HepG2 (cell line): ENCODE data around the gene GRIN2C. TPM values are rescaled to one million over a fixed set of nuclear protein-coding genes. Genes with fewer than 3 reads are reported as not detected.

Experiments used
- FOXK2 ChIP-seq: fragments of 450-650 bp; IDR thresholded peaks from 2 replicates; pipeline ENCODE4 v1.6.1; 2016
- MYNN ChIP-seq: sonication (generic); formaldehyde crosslinking; IDR thresholded peaks from 2 replicates; pipeline ENCODE4 v1.4.0; 2020; ENCODE audit warnings: mild to moderate bottlenecking, low read depth, missing genetic modification reagents
- PAWR ChIP-seq: sonication (generic); formaldehyde crosslinking; IDR thresholded peaks from 2 replicates; pipeline ENCODE4 v1.4.0; 2020; ENCODE audit warnings: missing genetic modification reagents, mild to moderate bottlenecking, borderline replicate concordance
- POLR2AphosphoS2 ChIP-seq: IDR thresholded peaks from 2 replicates; pipeline ENCODE4 v1.6.1; 2011; ENCODE audit warnings: low read depth, low read length, improper control_type of control experiment
- TBX3 ChIP-seq: fragments of 450-650 bp; IDR thresholded peaks from 2 replicates; pipeline ENCODE4 v1.6.1; 2017; ENCODE audit warnings: antibody characterized with exemption, mild to moderate bottlenecking, inconsistent platforms, borderline replicate concordance
- U2AF2 ChIP-seq: fragments of 200-400 bp; formaldehyde crosslinking; IDR thresholded peaks from 2 replicates; pipeline ENCODE4 v1.6.1; 2017; ENCODE audit warnings: low read depth, mild to moderate bottlenecking, low read length
- YEATS4 ChIP-seq: sonication (generic); formaldehyde crosslinking; IDR thresholded peaks from 2 replicates; pipeline ENCODE4 v1.4.0; 2020; ENCODE audit warnings: missing genetic modification reagents, borderline replicate concordance
- ZBTB26 ChIP-seq: IDR thresholded peaks from 2 replicates; pipeline ENCODE4 v1.6.1; 2016; ENCODE audit warnings: missing compliant biosample characterization, missing genetic modification reagents, borderline replicate concordance
- ZFP1 ChIP-seq: IDR thresholded peaks from 2 replicates; pipeline ENCODE4 v1.6.1; 2016
- ZHX1 ChIP-seq: sonication (generic); formaldehyde crosslinking; IDR thresholded peaks from 2 replicates; pipeline ENCODE4 v1.8.1; 2022; ENCODE audit warnings: low read depth, mild to moderate bottlenecking, missing genetic modification reagents
- ZNF12 ChIP-seq: sonication (generic); formaldehyde crosslinking; IDR thresholded peaks from 2 replicates; pipeline ENCODE4 v1.5.0; 2020; ENCODE audit warnings: missing genetic modification reagents
- ZNF160 ChIP-seq: sonication (generic); formaldehyde crosslinking; IDR thresholded peaks from 2 replicates; pipeline ENCODE4 v1.8.0; 2022; ENCODE audit warnings: mild to moderate bottlenecking, inconsistent platforms, missing genetic modification reagents
- ZNF646 ChIP-seq: sonication (generic); formaldehyde crosslinking; IDR thresholded peaks from 2 replicates; pipeline ENCODE4 v1.9.0; 2021; ENCODE audit warnings: mild to moderate bottlenecking, missing genetic modification reagents
- ZSCAN25 ChIP-seq: sonication (generic); formaldehyde crosslinking; IDR thresholded peaks from 2 replicates; pipeline ENCODE4 v1.8.0; 2022; ENCODE audit warnings: mild to moderate bottlenecking, missing genetic modification reagents
- polyA plus RNA-seq, 8 experiments: library from polyadenylated mRNA; depleted of rRNA in 3 of 8; stranded (reverse) in 7 of 8; unstranded in 1 of 8; fragments of >200 nt; fragmentation: Illumina TruSeq in 4 of 8; extraction: Trizol in 4 of 8; gene quantifications; 2 replicates each; pipeline versions ENCODE4 v1.2.1 to v1.2.3, GENCODE V29; 2011 to 2016; ENCODE audit warnings: low read depth in 4 of 8, missing spikeins in 1 of 8, mixed read lengths in 1 of 8; ENCODE audit not compliant: insufficient read depth in 1 of 8
- total RNA-seq, 5 experiments: library from RNA; depleted of rRNA; stranded (reverse); fragments of >200 nt; fragmentation: Illumina TruSeq; extraction: Trizol; gene quantifications; 2 replicates each; pipeline ENCODE4 v1.2.3, GENCODE V29; 2016; ENCODE audit warnings: low read depth in 1 of 5
- TF ChIP-seq, protein P1 (sequence below): fragments of 450-650 bp; IDR thresholded peaks from 2 replicates; pipeline ENCODE4 v1.6.1; 2016

The GRIN2C gene
- total and polyA plus RNA-seq, 2 of the 13 experiments (the other 11 are each of a cell fraction or from before 2014, with no cell fraction given) = 0.03 to 0.11 TPM

DNA sequence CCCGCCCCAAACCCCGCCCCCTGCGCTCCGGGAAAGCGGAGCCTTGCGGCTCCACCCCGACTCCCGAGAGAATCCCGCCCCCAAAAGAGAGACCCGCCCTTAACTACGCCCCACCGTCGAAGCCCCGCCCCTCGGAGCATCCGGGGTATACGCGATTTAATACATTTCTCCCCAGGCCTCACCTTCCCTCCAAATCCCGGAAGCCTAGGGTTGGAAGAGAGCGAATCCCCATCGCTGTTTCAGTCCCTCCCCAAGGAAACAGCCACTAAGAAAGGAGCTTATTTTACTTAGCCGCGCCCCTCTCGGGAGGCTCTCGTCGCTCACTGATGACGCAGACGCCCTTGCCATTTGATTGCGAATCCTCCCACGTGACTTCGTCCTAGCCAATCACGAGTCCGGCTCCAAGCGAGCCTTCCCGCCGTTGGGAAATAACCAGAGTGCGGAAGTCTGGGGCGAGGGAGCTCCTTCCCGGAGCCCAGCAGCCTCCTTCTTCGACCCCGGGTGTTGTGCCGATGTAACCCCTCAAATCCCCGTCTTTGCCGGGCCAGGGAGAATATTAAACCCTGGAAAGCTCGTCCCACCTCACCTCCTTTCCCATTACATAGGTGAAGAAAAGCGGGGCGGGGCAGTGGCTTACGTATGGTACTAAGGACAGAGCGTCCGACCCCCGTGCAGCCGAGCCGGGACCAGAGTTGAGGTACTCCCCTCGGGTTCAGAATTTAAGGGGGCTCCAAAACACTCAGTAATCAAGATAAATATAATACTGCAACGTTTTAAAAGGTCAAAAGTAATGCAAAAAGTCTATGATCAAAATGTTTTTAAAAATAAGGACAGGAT, 13.6 kb upstream of the GRIN2C start (continued):
- TF ChIP-seq ZNF160 = no peak
- TF ChIP-seq POLR2AphosphoS2 = no peak
- peak; percentile 79; the same call in 1 of the 2 replicates for TF ChIP-seq ZBTB26 (CRISPR knock-in tag)
- TF ChIP-seq YEATS4 (CRISPR knock-in tag) = peak; percentile 19; the same call in 1 of the 2 replicates
- peak; percentile 45; the same call in 1 of the 2 replicates for TF ChIP-seq TBX3
- no peak for TF ChIP-seq PAWR (CRISPR knock-in tag)
- TF ChIP-seq, protein P1, sequence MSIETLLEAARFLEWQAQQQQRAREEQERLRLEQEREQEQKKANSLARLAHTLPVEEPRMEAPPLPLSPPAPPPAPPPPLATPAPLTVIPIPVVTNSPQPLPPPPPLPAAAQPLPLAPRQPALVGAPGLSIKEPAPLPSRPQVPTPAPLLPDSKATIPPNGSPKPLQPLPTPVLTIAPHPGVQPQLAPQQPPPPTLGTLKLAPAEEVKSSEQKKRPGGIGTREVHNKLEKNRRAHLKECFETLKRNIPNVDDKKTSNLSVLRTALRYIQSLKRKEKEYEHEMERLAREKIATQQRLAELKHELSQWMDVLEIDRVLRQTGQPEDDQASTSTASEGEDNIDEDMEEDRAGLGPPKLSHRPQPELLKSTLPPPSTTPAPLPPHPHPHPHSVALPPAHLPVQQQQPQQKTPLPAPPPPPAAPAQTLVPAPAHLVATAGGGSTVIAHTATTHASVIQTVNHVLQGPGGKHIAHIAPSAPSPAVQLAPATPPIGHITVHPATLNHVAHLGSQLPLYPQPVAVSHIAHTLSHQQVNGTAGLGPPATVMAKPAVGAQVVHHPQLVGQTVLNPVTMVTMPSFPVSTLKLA = peak; percentile 66
- no peak for TF ChIP-seq ZSCAN25 (CRISPR knock-in tag)
- no peak for TF ChIP-seq ZNF12 (CRISPR knock-in tag)
- no peak for TF ChIP-seq MYNN
- no peak for TF ChIP-seq ZNF646
- TF ChIP-seq FOXK2 = peak; percentile 74
- TF ChIP-seq U2AF2 = no peak
- TF ChIP-seq ZFP1 (CRISPR knock-in tag) = no peak
- TF ChIP-seq ZHX1 (CRISPR knock-in tag) = no peak
